Neutrophil (primary cell): ENCODE measurements around the gene SHISAL1.

ENCODE experiments used
- H3K27ac ChIP-seq: fragments of 200-600 bp; sonication (generic); 2 replicates; pipeline ENCODE4 v1.5.1; 2016; ENCODE audit warnings: mild to moderate bottlenecking, moderate library complexity
- H3K27me3 ChIP-seq: fragments of 200-600 bp; sonication (generic); 2 replicates; pipeline ENCODE4 v1.6.0; 2016; ENCODE audit warnings: mild to moderate bottlenecking
- H3K36me3 ChIP-seq: fragments of 200-600 bp; sonication (generic); 2 replicates; pipeline ENCODE4 v1.5.1; 2017
- H3K4me1 ChIP-seq, 2 experiments: fragments of 200-600 bp in 1 of 2; sonication (generic) in 1 of 2; 1 replicate in 1 of 2; 2 replicates in 1 of 2; pipeline versions ENCODE4 v1.5.1 to v1.6.1; 2013 to 2016; ENCODE audit warnings: low read depth in 1 of 2, low read length in 1 of 2, mild to moderate bottlenecking in 1 of 2, moderate library complexity in 1 of 2; ENCODE audit not compliant: control insufficient read depth in 1 of 2, insufficient read depth in 1 of 2
- H3K4me3 ChIP-seq, 2 experiments: fragments of 200-600 bp in 1 of 2; sonication (generic) in 1 of 2; 1 replicate in 1 of 2; 2 replicates in 1 of 2; pipeline ENCODE4 v1.5.1; 2013 to 2016; ENCODE audit warnings: low read depth in 1 of 2, low read length in 1 of 2, mild to moderate bottlenecking in 1 of 2, moderate library complexity in 1 of 2
- H3K9me3 ChIP-seq: fragments of 200-600 bp; sonication (generic); 2 replicates; pipeline ENCODE4 v1.5.1; 2016
- TF ChIP-seq, protein P1 (sequence below): fragments of 200-600 bp; sonication (generic); IDR thresholded peaks from 2 replicates; pipeline ENCODE4 v1.5.1; 2016; ENCODE audit warnings: antibody characterized with exemption

SHISAL1 gene

DNA sequence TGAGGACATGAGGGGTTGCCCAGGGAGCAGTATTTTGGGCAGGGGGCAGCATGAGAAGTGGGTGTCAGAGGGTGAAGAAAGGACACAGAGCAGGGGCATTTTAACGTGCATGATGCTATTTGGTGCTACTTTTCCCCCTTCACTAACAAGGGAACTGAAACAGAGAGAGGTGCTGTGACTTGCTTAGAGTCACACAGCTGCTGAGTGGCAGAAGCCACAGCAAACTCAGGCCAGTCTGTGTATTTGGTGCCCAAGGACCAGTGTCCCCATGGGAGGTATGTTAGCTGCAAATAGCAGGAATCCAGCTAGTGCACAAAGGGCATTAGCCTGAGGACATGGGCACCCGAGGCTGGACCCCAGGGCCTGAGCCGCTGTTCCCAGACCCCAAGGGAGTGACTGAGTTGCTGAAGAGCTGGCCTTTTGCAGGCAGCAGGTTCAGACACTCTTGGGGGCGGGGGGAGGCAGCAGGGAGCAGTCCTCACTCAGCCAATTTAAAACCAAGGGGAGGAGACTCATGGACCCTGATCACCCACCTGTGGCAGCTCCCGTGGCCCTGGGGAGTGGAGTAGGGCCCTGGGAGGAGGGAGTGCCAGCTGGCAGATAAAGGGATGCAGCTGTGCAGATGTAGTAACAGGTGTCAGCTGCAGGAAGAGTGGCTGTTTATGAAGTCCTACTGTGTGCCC, 117.4 kb downstream of the SHISAL1 start:
- H3K4me1 ChIP-seq, result peaks cover 33 to 38% of the 10 kb centered on the region in 2 experiments
- peaks cover 95% of the 10 kb centered on the region for H3K36me3 ChIP-seq
- H3K4me3 ChIP-seq, result no peak overlapping the region
- no peaks in the 10 kb centered on the region for H3K27me3 ChIP-seq
- no peak overlapping the region for H3K27ac ChIP-seq
- TF ChIP-seq, protein P1, sequence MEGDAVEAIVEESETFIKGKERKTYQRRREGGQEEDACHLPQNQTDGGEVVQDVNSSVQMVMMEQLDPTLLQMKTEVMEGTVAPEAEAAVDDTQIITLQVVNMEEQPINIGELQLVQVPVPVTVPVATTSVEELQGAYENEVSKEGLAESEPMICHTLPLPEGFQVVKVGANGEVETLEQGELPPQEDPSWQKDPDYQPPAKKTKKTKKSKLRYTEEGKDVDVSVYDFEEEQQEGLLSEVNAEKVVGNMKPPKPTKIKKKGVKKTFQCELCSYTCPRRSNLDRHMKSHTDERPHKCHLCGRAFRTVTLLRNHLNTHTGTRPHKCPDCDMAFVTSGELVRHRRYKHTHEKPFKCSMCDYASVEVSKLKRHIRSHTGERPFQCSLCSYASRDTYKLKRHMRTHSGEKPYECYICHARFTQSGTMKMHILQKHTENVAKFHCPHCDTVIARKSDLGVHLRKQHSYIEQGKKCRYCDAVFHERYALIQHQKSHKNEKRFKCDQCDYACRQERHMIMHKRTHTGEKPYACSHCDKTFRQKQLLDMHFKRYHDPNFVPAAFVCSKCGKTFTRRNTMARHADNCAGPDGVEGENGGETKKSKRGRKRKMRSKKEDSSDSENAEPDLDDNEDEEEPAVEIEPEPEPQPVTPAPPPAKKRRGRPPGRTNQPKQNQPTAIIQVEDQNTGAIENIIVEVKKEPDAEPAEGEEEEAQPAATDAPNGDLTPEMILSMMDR, result no peak
- H3K9me3 ChIP-seq, result no peaks in the 10 kb centered on the region

DNA sequence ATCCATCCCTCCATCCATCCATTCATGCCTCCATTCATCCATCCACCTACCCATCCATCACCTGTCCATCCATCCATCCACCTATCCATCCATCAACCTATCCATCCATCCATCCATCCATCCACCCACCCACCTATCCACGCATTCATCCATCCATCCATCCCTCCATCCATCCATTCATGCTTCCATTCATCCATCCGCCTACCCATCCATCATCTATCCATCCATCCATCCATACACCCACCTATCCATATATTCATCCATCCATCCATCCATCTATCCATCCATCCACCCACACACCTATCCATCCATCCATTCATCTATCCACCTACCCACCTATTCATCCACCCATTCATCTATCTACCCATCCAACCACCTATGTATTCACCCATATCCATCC, 118.2 kb downstream of the SHISAL1 start:
- H3K36me3 ChIP-seq, result peaks cover 95% of the 10 kb centered on the region
- H3K4me3 ChIP-seq, result no peak overlapping the region
- peaks cover 33 to 39% of the 10 kb centered on the region in 2 experiments for H3K4me1 ChIP-seq
- H3K27ac ChIP-seq, result no peak overlapping the region
- TF ChIP-seq, protein P1, result no peak
- H3K9me3 ChIP-seq, result no peaks in the 10 kb centered on the region
- no peaks in the 10 kb centered on the region for H3K27me3 ChIP-seq
